DOHH2 (cell line): ENCODE measurements around the gene ZNF816.
"Not testable (repeated sequence)": the region's sequence is repeated elsewhere in the genome, so short reads cannot be mapped to it uniquely, and the experiment has no call there.

ENCODE experiments used
- H3F3A ChIP-seq: fragments of 200-600 bp; sonication (generic), shearing (Covaris generic); 2 replicates; pipeline ENCODE4 v1.6.0; 2016; ENCODE audit warnings: antibody characterized with exemption, mild to moderate bottlenecking; ENCODE audit not compliant: control insufficient read depth, insufficient read depth
- H3K27ac ChIP-seq: fragments of 200-600 bp; sonication (generic); 2 replicates; pipeline ENCODE4 v1.5.1; 2014; ENCODE audit warnings: low read depth, mild to moderate bottlenecking, low read length, moderate library complexity
- H3K27me3 ChIP-seq: fragments of 200-600 bp; sonication (generic); 2 replicates; pipeline ENCODE4 v1.6.1; 2014; ENCODE audit warnings: mild to moderate bottlenecking, low read length, mixed read lengths; ENCODE audit not compliant: control insufficient read depth
- H3K36me3 ChIP-seq: fragments of 200-600 bp; sonication (generic); 2 replicates; pipeline ENCODE4 v1.6.1; 2014; ENCODE audit warnings: mild to moderate bottlenecking, low read length, moderate library complexity, mixed read lengths; ENCODE audit not compliant: control insufficient read depth
- H3K4me1 ChIP-seq: fragments of 200-600 bp; sonication (generic); 2 replicates; pipeline ENCODE4 v1.6.1; 2014; ENCODE audit warnings: mild to moderate bottlenecking, low read length, mixed read lengths; ENCODE audit not compliant: control insufficient read depth
- H3K4me2 ChIP-seq: fragments of 200-600 bp; sonication (generic); 2 replicates; pipeline ENCODE4 v1.6.0; 2014; ENCODE audit warnings: mild to moderate bottlenecking, low read length, moderate library complexity
- H3K4me3 ChIP-seq: fragments of 200-600 bp; sonication (generic); 2 replicates; pipeline ENCODE4 v1.5.1; 2014; ENCODE audit warnings: mild to moderate bottlenecking, low read length, mixed read lengths
- H3K79me2 ChIP-seq: fragments of 200-600 bp; sonication (generic); 2 replicates; pipeline ENCODE4 v1.6.1; 2014; ENCODE audit warnings: mild to moderate bottlenecking, low read length, mixed read lengths; ENCODE audit not compliant: control insufficient read depth
- H3K9me2 ChIP-seq: fragments of 200-600 bp; sonication (generic); replicated peaks from 2 replicates; pipeline ENCODE4 v1.6.1; 2014; ENCODE audit warnings: mild to moderate bottlenecking, low read length, mixed read lengths; ENCODE audit not compliant: control insufficient read depth
- H3K9me3 ChIP-seq: fragments of 200-600 bp; sonication (generic); 2 replicates; pipeline ENCODE4 v1.6.1; 2014; ENCODE audit warnings: antibody characterized with exemption, low read length, mixed read lengths; ENCODE audit not compliant: control insufficient read depth, insufficient read depth
- H4K20me1 ChIP-seq: fragments of 200-600 bp; sonication (generic); 2 replicates; pipeline ENCODE4 v1.6.0; 2014; ENCODE audit warnings: low read depth, mild to moderate bottlenecking, antibody characterized with exemption, low read length, moderate library complexity; ENCODE audit not compliant: control insufficient read depth, insufficient read depth
- EZH2phosphoT487 ChIP-seq: fragments of 200-600 bp; sonication (generic); IDR thresholded peaks from 2 replicates; pipeline ENCODE4 v1.6.1; 2017; ENCODE audit warnings: borderline replicate concordance, mild to moderate bottlenecking, antibody characterized with exemption, low read length, moderate library complexity, mixed read lengths
- TF ChIP-seq, protein P1 (sequence below): fragments of 200-600 bp; sonication (generic); IDR thresholded peaks from one replicate; pipeline ENCODE4 v1.5.1; 2014; ENCODE audit warnings: antibody characterized with exemption, mild to moderate bottlenecking, low read depth, low read length; ENCODE audit not compliant: poor library complexity, severe bottlenecking

The ZNF816 gene

DNA sequence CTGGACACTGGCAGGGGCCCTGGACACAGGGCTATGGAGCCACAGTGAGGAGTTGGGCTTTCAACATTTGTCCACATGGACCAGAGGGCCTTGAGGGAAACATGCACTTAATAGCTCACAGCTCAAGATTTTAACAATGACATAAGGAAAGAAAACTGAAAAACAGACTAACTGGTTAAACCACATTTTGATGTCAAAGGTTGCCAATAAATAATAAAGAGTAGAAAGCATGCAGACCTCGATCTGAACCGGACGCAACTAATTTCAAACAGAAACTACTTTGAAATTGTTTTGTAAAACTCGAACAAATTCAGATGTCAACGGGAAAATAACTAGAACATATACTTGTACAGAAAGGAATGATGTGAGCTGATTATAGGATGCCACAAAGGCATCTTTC lies 23.9 kb downstream of the ZNF816 start:
- Histone ChIP-seq H3K79me2 (peaks cover 64% of the 10 kb centered on the region), H3K9me3 (no peaks in the 10 kb centered on the region), H3K27ac (no peak overlapping the region), H3K9me2 (no peaks in the 10 kb centered on the region), H3K36me3 (peaks cover 20% of the 10 kb centered on the region), H3K4me3 (no peak overlapping the region), H3K27me3 (no peaks in the 10 kb centered on the region), H3K4me1 (peaks cover 4% of the 10 kb centered on the region), H3F3A (no peaks in the 10 kb centered on the region), H4K20me1 (no peaks in the 10 kb centered on the region; the same call in 1 of the 2 replicates), H3K4me2 (no peak overlapping the region)
- TF ChIP-seq EZH2phosphoT487 = no peak

DNA sequence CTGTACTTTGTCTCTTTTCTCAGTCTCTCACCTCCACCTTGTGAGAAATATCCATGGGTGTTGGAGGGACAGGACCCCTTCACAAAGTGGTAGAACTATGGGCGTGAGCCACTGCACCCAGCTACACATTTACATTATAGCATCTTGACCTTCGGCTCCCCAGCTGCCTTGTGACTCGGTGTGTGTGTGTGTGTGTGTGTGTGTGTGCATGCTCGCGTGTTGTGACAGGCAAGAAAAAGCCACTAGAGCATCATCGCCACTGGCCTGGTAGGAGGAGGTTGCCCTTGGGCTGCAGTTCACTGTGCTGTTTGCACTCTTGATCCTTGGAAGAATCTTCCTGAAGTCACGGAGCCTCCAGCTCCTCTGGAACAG lies 25.7 kb downstream of the ZNF816 start:
- TF ChIP-seq EZH2phosphoT487 = no peak
- TF ChIP-seq, protein P1, sequence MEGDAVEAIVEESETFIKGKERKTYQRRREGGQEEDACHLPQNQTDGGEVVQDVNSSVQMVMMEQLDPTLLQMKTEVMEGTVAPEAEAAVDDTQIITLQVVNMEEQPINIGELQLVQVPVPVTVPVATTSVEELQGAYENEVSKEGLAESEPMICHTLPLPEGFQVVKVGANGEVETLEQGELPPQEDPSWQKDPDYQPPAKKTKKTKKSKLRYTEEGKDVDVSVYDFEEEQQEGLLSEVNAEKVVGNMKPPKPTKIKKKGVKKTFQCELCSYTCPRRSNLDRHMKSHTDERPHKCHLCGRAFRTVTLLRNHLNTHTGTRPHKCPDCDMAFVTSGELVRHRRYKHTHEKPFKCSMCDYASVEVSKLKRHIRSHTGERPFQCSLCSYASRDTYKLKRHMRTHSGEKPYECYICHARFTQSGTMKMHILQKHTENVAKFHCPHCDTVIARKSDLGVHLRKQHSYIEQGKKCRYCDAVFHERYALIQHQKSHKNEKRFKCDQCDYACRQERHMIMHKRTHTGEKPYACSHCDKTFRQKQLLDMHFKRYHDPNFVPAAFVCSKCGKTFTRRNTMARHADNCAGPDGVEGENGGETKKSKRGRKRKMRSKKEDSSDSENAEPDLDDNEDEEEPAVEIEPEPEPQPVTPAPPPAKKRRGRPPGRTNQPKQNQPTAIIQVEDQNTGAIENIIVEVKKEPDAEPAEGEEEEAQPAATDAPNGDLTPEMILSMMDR = no peak
- no peaks in the 10 kb centered on the region for H3F3A ChIP-seq
- H3K4me3 ChIP-seq = no peak overlapping the region
- no peak overlapping the region for H3K27ac ChIP-seq
- H3K4me1 ChIP-seq = peaks cover 4% of the 10 kb centered on the region
- no peaks in the 10 kb centered on the region for H3K27me3 ChIP-seq
- no peaks in the 10 kb centered on the region for H3K9me2 ChIP-seq
- no peak overlapping the region for H3K4me2 ChIP-seq
- no peaks in the 10 kb centered on the region for H3K9me3 ChIP-seq
- no peaks in the 10 kb centered on the region; the same call in 1 of the 2 replicates for H4K20me1 ChIP-seq
- H3K79me2 ChIP-seq = peaks cover 60% of the 10 kb centered on the region
- peaks cover 20% of the 10 kb centered on the region for H3K36me3 ChIP-seq

DNA sequence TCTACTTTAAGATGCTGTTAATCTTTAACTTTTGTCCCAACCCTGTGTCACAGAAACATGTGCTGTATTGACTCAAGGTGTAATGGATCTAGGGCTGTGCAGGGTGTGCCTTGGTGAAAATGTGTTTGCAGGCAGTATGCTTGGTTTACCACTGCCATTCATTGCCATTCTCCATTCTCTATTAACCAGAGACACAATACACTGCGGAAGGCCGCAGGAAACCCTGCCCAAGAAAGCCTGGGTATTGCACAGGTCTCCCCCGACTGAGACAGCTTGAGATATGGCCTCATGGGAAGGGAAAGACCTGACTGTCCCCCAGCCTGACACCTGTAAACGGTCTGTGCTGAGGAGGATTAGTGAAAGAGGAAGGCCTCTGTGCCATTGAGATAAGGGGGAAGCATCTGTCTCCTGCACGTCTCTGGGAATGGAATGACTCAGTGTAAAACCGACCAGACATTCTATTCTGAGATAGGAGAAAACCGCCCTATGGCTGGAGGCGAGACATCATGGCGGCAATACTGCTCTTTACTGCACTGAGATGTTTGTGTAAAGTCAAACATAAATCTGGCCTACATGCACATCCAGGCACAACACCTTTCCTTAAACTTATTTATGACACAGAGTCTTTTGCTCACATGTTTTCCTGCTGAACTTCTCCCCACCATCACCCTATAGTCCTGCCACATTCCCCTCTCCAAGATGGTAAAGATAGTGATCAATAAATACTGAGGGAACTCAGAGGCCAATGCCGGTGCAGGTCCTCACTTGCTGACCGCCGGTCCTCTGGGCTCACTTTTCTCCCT lies 26.3 kb downstream of the ZNF816 start:
- Histone ChIP-seq H3F3A (no peaks in the 10 kb centered on the region), H3K4me3 (no peak overlapping the region), H3K4me1 (peaks cover 3% of the 10 kb centered on the region), H4K20me1 (no peaks in the 10 kb centered on the region; the same call in 1 of the 2 replicates), H3K9me3 (no peaks in the 10 kb centered on the region), H3K36me3 (peaks cover 20% of the 10 kb centered on the region), H3K27me3 (no peaks in the 10 kb centered on the region), H3K79me2 (peaks cover 55% of the 10 kb centered on the region), H3K4me2 (no peak overlapping the region), H3K27ac (no peak overlapping the region), H3K9me2 (no peaks in the 10 kb centered on the region)
- TF ChIP-seq, protein P1 = no peak
- TF ChIP-seq EZH2phosphoT487 = no peak

DNA sequence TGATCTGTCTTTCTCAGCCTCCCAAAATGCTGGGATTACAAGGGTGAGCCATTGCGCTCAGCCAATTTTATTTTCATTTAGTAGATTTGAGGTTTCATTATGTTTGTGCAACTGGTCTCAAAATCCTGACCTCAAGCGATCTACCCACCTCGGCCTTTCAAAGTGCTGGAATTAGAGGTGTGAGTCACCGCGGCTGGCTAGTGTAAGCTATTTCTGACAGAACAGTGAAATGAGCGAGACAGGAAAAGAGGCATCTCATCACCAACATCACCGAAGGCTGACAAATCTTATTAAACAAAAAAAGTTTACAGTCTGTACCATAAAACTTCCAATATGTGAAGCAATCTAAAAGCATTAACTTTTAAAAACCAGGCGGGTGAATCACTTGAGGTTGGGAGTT lies 27.2 kb downstream of the ZNF816 start:
- no peak overlapping the region for H3K4me2 ChIP-seq
- peaks cover 47% of the 10 kb centered on the region for H3K79me2 ChIP-seq
- H3F3A ChIP-seq = no peaks in the 10 kb centered on the region
- H3K27ac ChIP-seq = no peak overlapping the region
- H3K4me3 ChIP-seq = no peak overlapping the region
- H3K36me3 ChIP-seq = peaks cover 20% of the 10 kb centered on the region
- no peaks in the 10 kb centered on the region for H3K27me3 ChIP-seq
- TF ChIP-seq EZH2phosphoT487 = no peak
- TF ChIP-seq, protein P1 = no peak
- no peaks in the 10 kb centered on the region; the same call in 1 of the 2 replicates for H4K20me1 ChIP-seq
- no peaks in the 10 kb centered on the region for H3K4me1 ChIP-seq
- no peaks in the 10 kb centered on the region for H3K9me3 ChIP-seq
- no peaks in the 10 kb centered on the region for H3K9me2 ChIP-seq

DNA sequence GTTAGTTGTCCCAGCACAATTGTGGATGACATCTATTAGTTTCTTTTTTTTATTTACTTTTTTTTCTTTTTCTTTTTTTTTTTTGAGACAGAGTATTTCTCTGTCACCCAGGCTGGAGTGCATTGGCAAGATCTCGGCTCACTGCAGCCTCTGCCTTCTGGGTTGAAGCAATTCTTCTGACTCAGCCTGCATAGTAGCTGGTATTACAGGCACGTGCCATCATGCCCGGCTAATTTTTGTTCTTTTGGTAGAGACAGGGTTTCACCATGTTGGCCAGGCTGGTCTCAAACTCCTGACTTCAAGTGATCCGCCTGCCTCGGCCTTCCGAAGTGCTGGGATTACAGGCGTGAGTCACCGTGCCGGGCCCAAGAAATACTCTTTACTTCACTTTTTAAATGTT lies 38.0 kb downstream of the ZNF816 start:
- Histone ChIP-seq H3K36me3 (peaks cover 22% of the 10 kb centered on the region), H3K79me2 (peaks cover 18% of the 10 kb centered on the region), H3K4me1 (peaks cover 15% of the 10 kb centered on the region)
- not testable (repeated sequence) for H3K9me2 ChIP-seq, H3K4me3 ChIP-seq, H3K4me2 ChIP-seq, H3K27me3 ChIP-seq, H4K20me1 ChIP-seq, H3F3A ChIP-seq, H3K27ac ChIP-seq, H3K9me3 ChIP-seq
